NOMO-1 treated with DMSO at 0.1 percent for 48 hours (cell line): Measurements from ENCODE around the gene TEC.
"Not testable (repeated sequence)": the region's sequence is repeated elsewhere in the genome, so short reads cannot be mapped to it uniquely, and the experiment has no call there.

ENCODE experiments used
- DNase-seq: peaks from one replicate; lab custom pipeline; 2025; ENCODE audit not compliant: unreplicated experiment; lab: John Stamatoyannopoulos, UW

The TEC gene

GRCh38 chr4:48243429-48243828, 26.2 kb downstream of the TEC start:
- DNase-seq, result no peak

- DNase-seq, result no peak
Observed at GRCh38 chr4:48242511-48243195, 27.0 kb downstream of the TEC start.

- DNase-seq, result no peak
Observed at GRCh38 chr4:48241731-48242130, 27.9 kb downstream of the TEC start.

GRCh38 chr4:48237996-48238645, 31.5 kb downstream of the TEC start:
- peak; percentile 27 for DNase-seq

- no peak for DNase-seq
Observed at GRCh38 chr4:48235050-48235449, 34.6 kb downstream of the TEC start.

- DNase-seq, result no peak
Observed at GRCh38 chr4:48234575-48234974, 35.1 kb downstream of the TEC start.

- no peak for DNase-seq
Observed at GRCh38 chr4:48228949-48229348, 40.7 kb downstream of the TEC start.

GRCh38 chr4:48227662-48228061, 42.0 kb downstream of the TEC start:
- DNase-seq, result peak; percentile 86

- no peak for DNase-seq
Observed at GRCh38 chr4:48226199-48226598, 43.4 kb downstream of the TEC start.

- no peak for DNase-seq
Observed at GRCh38 chr4:48225368-48226141, 44.1 kb downstream of the TEC start.

GRCh38 chr4:48224606-48225005, 45.0 kb downstream of the TEC start:
- peak; percentile 16 for DNase-seq

GRCh38 chr4:48223633-48224295, 45.9 kb downstream of the TEC start:
- DNase-seq, result no peak

GRCh38 chr4:48222491-48222890, 47.1 kb downstream of the TEC start:
- no peak for DNase-seq

GRCh38 chr4:48219430-48219829, 50.2 kb downstream of the TEC start:
- not testable (repeated sequence) for DNase-seq

- no peak for DNase-seq
Observed at GRCh38 chr4:48216563-48216962, 53.1 kb downstream of the TEC start.

- DNase-seq, result no peak
Observed at GRCh38 chr4:48215977-48216376, 53.7 kb downstream of the TEC start.

- DNase-seq, result peak; percentile 92
Observed at GRCh38 chr4:48212165-48212564, 57.5 kb downstream of the TEC start.

GRCh38 chr4:48210966-48211328, 58.7 kb downstream of the TEC start:
- DNase-seq, result no peak

GRCh38 chr4:48205626-48206025, 64.0 kb downstream of the TEC start:
- DNase-seq, result no peak

GRCh38 chr4:48205107-48205506, 64.5 kb downstream of the TEC start:
- DNase-seq, result no peak

GRCh38 chr4:48203819-48204218, 65.8 kb downstream of the TEC start:
- DNase-seq, result no peak
